ENCODE data around the gene ITGA2.

- TF ChIP-seq POLR2A (IDR thresholded peaks at IDR 0.05) (no peak), CTCF (IDR thresholded peaks at IDR 0.05) (no peak)
Observed at GRCh38 chr5:53024535-53024934, 35.4 kb downstream of the ITGA2 start.
